B cell (primary cell): ENCODE data around the gene NHS. TPM values are rescaled to one million over a fixed set of nuclear protein-coding genes. Genes with fewer than 3 reads are reported as not detected.

Source experiments
- ATAC-seq: fragments of 200-7000 bp; cut with Tn5 transposase; one replicate; pipeline ENCODE4 v1.10.0; 2021; ENCODE audit warnings: low read depth, mild to moderate bottlenecking, moderate number of reproducible peaks, moderate library complexity
- CTCF ChIA-PET: fragments of 350-600 bp; sonication (Branson Sonifier 250); formaldehyde crosslinking; loops from one replicate; lab custom pipeline; 2021; ENCODE audit warnings: antibody characterized with exemption, inconsistent platforms; lab: Charles Lee
- POLR2A ChIA-PET: fragments of 350-600 bp; sonication (Branson Sonifier 250); formaldehyde crosslinking; loops from one replicate; lab custom pipeline; 2021; ENCODE audit warnings: antibody characterized with exemption; lab: Charles Lee
- DNase-seq: peaks from one replicate; pipeline ENCODE4 v3.0.0; 2013
- H2AFZ ChIP-seq: 2 replicates; pipeline ENCODE4 v1.6.1; 2012; ENCODE audit warnings: mild to moderate bottlenecking, low read depth, low read length; ENCODE audit not compliant: insufficient read depth, poor library complexity, severe bottlenecking
- H3K27ac ChIP-seq, 2 donors: 1 replicate in 1 of 2; 2 replicates in 1 of 2; pipeline ENCODE4 v1.5.1; 2012 to 2013; ENCODE audit warnings: low read length in 2 of 2, mild to moderate bottlenecking in 2 of 2, moderate library complexity in 1 of 2
- H3K27me3 ChIP-seq, 4 experiments: fragments of 200-600 bp in 1 of 4; sonication (generic) in 1 of 4; replicated peaks in 1 of 4; 1 replicate in 2 of 4; 2 replicates in 2 of 4; pipeline versions ENCODE4 v1.6.1 to v1.7.0; 2013 to 2016; ENCODE audit warnings: low read length in 3 of 4, mild to moderate bottlenecking in 2 of 4, mixed read lengths in 1 of 4, moderate library complexity in 1 of 4; ENCODE audit not compliant: insufficient read depth in 4 of 4, control insufficient read depth in 3 of 4; ENCODE audit errors: control extremely low read depth in 1 of 4
- H3K36me3 ChIP-seq, 2 experiments: replicated peaks in 1 of 2; 1 replicate in 1 of 2; 2 replicates in 1 of 2; pipeline versions ENCODE4 v1.6.1 to v1.7.1; 2013; ENCODE audit warnings: low read length in 1 of 2; ENCODE audit not compliant: insufficient read depth in 2 of 2, control insufficient read depth in 1 of 2; ENCODE audit errors: control extremely low read depth in 1 of 2, extremely low read depth in 1 of 2
- H3K4me1 ChIP-seq, 2 donors: fragments of 200-600 bp in 1 of 2; sonication (generic) in 1 of 2; 1 replicate in 1 of 2; 2 replicates in 1 of 2; pipeline versions ENCODE4 v1.5.1 to v1.6.1; 2013 to 2017; ENCODE audit warnings: low read length in 2 of 2; ENCODE audit not compliant: control insufficient read depth in 2 of 2, insufficient read depth in 2 of 2
- H3K4me2 ChIP-seq: replicated peaks from 2 replicates; pipeline ENCODE3; 2012; ENCODE audit warnings: mild to moderate bottlenecking, low read depth, low read length; ENCODE audit not compliant: poor library complexity, severe bottlenecking
- H3K4me3 ChIP-seq, 5 experiments: fragments of 200-600 bp in 1 of 5; sonication (generic) in 1 of 5; 1 replicate in 3 of 5; 2 replicates in 2 of 5; pipeline versions ENCODE4 v1.5.1 to v1.7.0; 2011 to 2016; ENCODE audit warnings: low read length in 4 of 5, mild to moderate bottlenecking in 4 of 5, low read depth in 2 of 5, control low read depth in 1 of 5, moderate library complexity in 1 of 5; ENCODE audit not compliant: insufficient read depth in 1 of 5; ENCODE audit errors: control extremely low read depth in 1 of 5, extremely low read depth in 1 of 5
- H3K79me2 ChIP-seq: fragments of 200-600 bp; sonication (generic); one replicate; pipeline ENCODE4 v1.6.0; 2016; ENCODE audit warnings: low read length; ENCODE audit not compliant: control insufficient read depth, insufficient read depth
- H3K9ac ChIP-seq: fragments of 200-600 bp; sonication (generic); 2 replicates; pipeline ENCODE4 v1.6.1; 2017; ENCODE audit warnings: mild to moderate bottlenecking, low read length, moderate library complexity
- H3K9me3 ChIP-seq, 3 donors: one replicate each; pipeline versions ENCODE4 v1.6.1 to v1.7.1; 2013; ENCODE audit warnings: low read length in 2 of 3; ENCODE audit not compliant: control insufficient read depth in 2 of 3, insufficient read depth in 1 of 3; ENCODE audit errors: control extremely low read depth in 1 of 3
- H4K20me1 ChIP-seq: 2 replicates; pipeline ENCODE4 v1.6.0; 2012; ENCODE audit warnings: mild to moderate bottlenecking, low read length; ENCODE audit not compliant: insufficient read depth, control insufficient read depth, poor library complexity, severe bottlenecking
- H3K27ac Mint-ChIP-seq: one replicate; pipeline ENCODE4 v1.8.0; 2021; ENCODE audit warnings: mixed read lengths
- H3K27me3 Mint-ChIP-seq: one replicate; pipeline ENCODE4 v1.8.0; 2021; ENCODE audit warnings: mixed read lengths
- H3K4me1 Mint-ChIP-seq: one replicate; pipeline ENCODE4 v1.8.0; 2021; ENCODE audit warnings: mixed read lengths
- H3K4me3 Mint-ChIP-seq: one replicate; pipeline ENCODE4 v1.8.0; 2021; ENCODE audit warnings: mixed read lengths
- H3K9me3 Mint-ChIP-seq: one replicate; pipeline ENCODE4 v1.8.0; 2022; ENCODE audit warnings: mixed read lengths; ENCODE audit not compliant: insufficient read depth
- CTCF ChIP-seq: fragments of 200-600 bp; IDR thresholded peaks from one replicate; pipeline ENCODE4 v1.8.0; 2022; ENCODE audit warnings: antibody characterized with exemption, mild to moderate bottlenecking
- EZH2 ChIP-seq: IDR thresholded peaks from 2 replicates; pipeline ENCODE4 v1.6.1; 2012; ENCODE audit warnings: borderline replicate concordance, low read depth, mild to moderate bottlenecking, moderate library complexity, low read length; ENCODE audit not compliant: insufficient read depth, poor library complexity, severe bottlenecking
- WGBS: methylation state at CpG from one replicate; pipeline ENCODE4 v1.1.5; 2013; ENCODE audit warnings: missing lambda C conversion rate; ENCODE audit not compliant: insufficient coverage; 5-methylcytosine and 5-hydroxymethylcytosine counted together
- intact Hi-C: fragments of 100-400 bp; cut with micrococcal nuclease; formaldehyde crosslinking; loops from one replicate; pipeline ENCODE4 v1.10.0; 2022
- polyA plus RNA-seq: library from polyadenylated mRNA; depleted of rRNA; stranded (reverse); fragments of >200 nt; gene quantifications from 2 replicates; pipeline ENCODE4 v1.2.3, GENCODE V29; 2012
- total RNA-seq, 2 donors: library from RNA; stranded (reverse); fragments of 120-200 nt in 1 of 2; gene quantifications; 1 replicate in 1 of 2; 2 replicates in 1 of 2; pipeline versions ENCODE4 v1.2.3 to v1.2.4, GENCODE V29; 2013 to 2022

The NHS gene
- total and polyA plus RNA-seq, 2 donors (not counting 1 experiment from before 2014, with no cell fraction given), result not detected

GRCh38 chrX:17475449-17476217, 100.6 kb downstream of the NHS start:
- Histone ChIP-seq H3K27ac (no peak overlapping the region), H3K9ac (no peak overlapping the region), H3K36me3 (no peaks in the 10 kb centered on the region), H3K4me3 (no peak overlapping the region), H4K20me1 (no peaks in the 10 kb centered on the region), H3K9me3 (no peaks in the 10 kb centered on the region), H3K4me2 (no peak overlapping the region), H3K79me2 (no peaks in the 10 kb centered on the region), H2AFZ (no peak overlapping the region), H3K4me1 (no peaks in the 10 kb centered on the region), H3K27me3 (no peaks in the 10 kb centered on the region)
- ATAC-seq, result no peak
- no peaks in the 10 kb centered on the region for H3K9me3 Mint-ChIP-seq
- no peaks in the 10 kb centered on the region for H3K27me3 Mint-ChIP-seq
- no peak overlapping the region for H3K4me3 Mint-ChIP-seq
- intact Hi-C loops, result no loop called here
- H3K27ac Mint-ChIP-seq, result no peak overlapping the region
- no peak for DNase-seq
- no peaks in the 10 kb centered on the region for H3K4me1 Mint-ChIP-seq
- CTCF ChIA-PET, result no interaction called here
- no peak for TF ChIP-seq EZH2
- 70% methylated on average over 2 of the region's 6 CpGs for WGBS
- POLR2A ChIA-PET, result no interaction called here

- no peak for TF ChIP-seq CTCF
- no peak for TF ChIP-seq EZH2
- intact Hi-C loops, result no loop called here
- H3K4me1 Mint-ChIP-seq, result no peaks in the 10 kb centered on the region
- no peak overlapping the region for H3K4me2 ChIP-seq
- CTCF ChIA-PET, result no interaction called here
- H3K27ac ChIP-seq, result no peak overlapping the region
- DNase-seq (no peak), ATAC-seq (no peak)
- H3K27me3 ChIP-seq, result no peaks in the 10 kb centered on the region
- WGBS, result 40% methylated on average over 1 of the region's 2 CpGs
- no peaks in the 10 kb centered on the region for H3K79me2 ChIP-seq
- H3K4me3 Mint-ChIP-seq, result no peak overlapping the region
- H2AFZ ChIP-seq, result no peak overlapping the region
- H3K4me3 ChIP-seq, result no peak overlapping the region
- no peaks in the 10 kb centered on the region for H3K27me3 Mint-ChIP-seq
- POLR2A ChIA-PET, result no interaction called here
- H3K9ac ChIP-seq, result no peak overlapping the region
- H3K27ac Mint-ChIP-seq, result no peak overlapping the region
- H3K9me3 ChIP-seq, result no peaks in the 10 kb centered on the region
- H4K20me1 ChIP-seq, result no peaks in the 10 kb centered on the region
- H3K9me3 Mint-ChIP-seq, result no peaks in the 10 kb centered on the region
- no peaks in the 10 kb centered on the region for H3K4me1 ChIP-seq
- H3K36me3 ChIP-seq, result no peaks in the 10 kb centered on the region
These were observed 101.4 kb downstream of the NHS start for GRCh38 chrX:17476411-17476810.
